Neural cell (in vitro differentiated cells): ENCODE data around the gene CABLES2. TPM values are rescaled to one million over a fixed set of nuclear protein-coding genes. Genes with fewer than 3 reads are reported as not detected.

Source experiments
- H2AFZ ChIP-seq: fragments of 200-600, 300-800 bp; sonication (generic), shearing (Covaris generic); 2 replicates; pipeline ENCODE4 v1.6.0; 2014; ENCODE audit warnings: low read depth, mild to moderate bottlenecking, antibody characterized with exemption, low read length, moderate library complexity
- H3F3A ChIP-seq: fragments of 200-600 bp; shearing (Covaris generic); 2 replicates; pipeline ENCODE4 v1.6.1; 2016; ENCODE audit warnings: mild to moderate bottlenecking, moderate library complexity, mixed read lengths, antibody characterized with exemption, low read length; ENCODE audit not compliant: insufficient read depth, poor library complexity, severe bottlenecking
- H3K27ac ChIP-seq: fragments of 200-600, 300-800 bp; sonication (generic), shearing (Covaris generic); 2 replicates; pipeline ENCODE4 v1.5.1; 2014; ENCODE audit warnings: mild to moderate bottlenecking, low read length, moderate library complexity
- H3K27me3 ChIP-seq: fragments of 300-800, 200-600 bp; sonication (generic), shearing (Covaris generic); 2 replicates; pipeline ENCODE4 v1.6.0; 2014; ENCODE audit warnings: mild to moderate bottlenecking, low read depth, low read length, moderate library complexity; ENCODE audit not compliant: insufficient read depth
- H3K36me3 ChIP-seq: fragments of 300-800, 200-600 bp; sonication (generic), shearing (Covaris generic); 2 replicates; pipeline ENCODE4 v1.5.1; 2014; ENCODE audit warnings: mild to moderate bottlenecking, antibody characterized with exemption, low read length, moderate library complexity; ENCODE audit not compliant: insufficient read depth
- H3K4me2 ChIP-seq: fragments of 300-800, 200-600 bp; sonication (generic), shearing (Covaris generic); 2 replicates; pipeline ENCODE4 v1.6.0; 2014; ENCODE audit warnings: mild to moderate bottlenecking, low read length
- H3K4me3 ChIP-seq: fragments of 300-800, 200-600 bp; sonication (generic), shearing (Covaris generic); 2 replicates; pipeline ENCODE4 v1.5.1; 2014; ENCODE audit warnings: mild to moderate bottlenecking, low read length, moderate library complexity
- H3K79me2 ChIP-seq: fragments of 200-600 bp; shearing (Covaris generic); replicated peaks from 2 replicates; pipeline ENCODE4 v1.6.0; 2014; ENCODE audit warnings: mild to moderate bottlenecking, low read length, moderate library complexity; ENCODE audit not compliant: insufficient read depth
- H3K9ac ChIP-seq: fragments of 300-800, 200-600 bp; sonication (generic), shearing (Covaris generic); 2 replicates; pipeline ENCODE4 v1.6.1; 2016; ENCODE audit warnings: mild to moderate bottlenecking, low read length, mixed read lengths
- H3K9me2 ChIP-seq: fragments of 200-600 bp; shearing (Covaris generic); 2 replicates; pipeline ENCODE4 v1.6.1; 2016; ENCODE audit warnings: mild to moderate bottlenecking, low read length, mixed read lengths; ENCODE audit not compliant: insufficient read depth
- H3K9me3 ChIP-seq: fragments of 200-600, 300-800 bp; sonication (generic), shearing (Covaris generic); 2 replicates; pipeline ENCODE4 v1.6.1; 2016; ENCODE audit warnings: mild to moderate bottlenecking, mixed run types, low read length, moderate library complexity, mixed read lengths
- H4K20me1 ChIP-seq: fragments of 200-600 bp; shearing (Covaris generic); 2 replicates; pipeline ENCODE4 v1.6.1; 2016; ENCODE audit warnings: mild to moderate bottlenecking, mixed run types; ENCODE audit not compliant: insufficient read depth
- EP300 ChIP-seq: fragments of 450-650 bp; conservative IDR thresholded peaks from 2 replicates; pipeline ENCODE4 v1.6.1; 2014; ENCODE audit warnings: antibody characterized with exemption, mild to moderate bottlenecking, moderate library complexity; ENCODE audit not compliant: poor library complexity, severe bottlenecking
- EZH2 ChIP-seq: fragments of 200-600, 300-800 bp; shearing (Covaris generic), sonication (generic); IDR thresholded peaks from 2 replicates; pipeline ENCODE4 v1.6.1; 2014; ENCODE audit warnings: antibody characterized with exemption, low read length, borderline replicate concordance, mild to moderate bottlenecking; ENCODE audit not compliant: insufficient read depth, poor library complexity, severe bottlenecking
- MXI1 ChIP-seq: fragments of 450-650 bp; conservative IDR thresholded peaks from 2 replicates; pipeline ENCODE4 v1.6.1; 2014; ENCODE audit warnings: antibody characterized with exemption, mild to moderate bottlenecking; ENCODE audit not compliant: poor library complexity, severe bottlenecking
- POLR2AphosphoS5 ChIP-seq: IDR thresholded peaks from 2 replicates; pipeline ENCODE4 v1.6.1; 2012
- RAD21 ChIP-seq: fragments of 450-650 bp; conservative IDR thresholded peaks from 2 replicates; pipeline ENCODE4 v1.6.1; 2014; ENCODE audit warnings: antibody characterized with exemption, mild to moderate bottlenecking, moderate library complexity
- SMC3 ChIP-seq: fragments of 450-650 bp; conservative IDR thresholded peaks from 2 replicates; pipeline ENCODE4 v1.6.1; 2014; ENCODE audit warnings: antibody characterized with exemption, mild to moderate bottlenecking, moderate library complexity; ENCODE audit not compliant: poor library complexity
- TAF1 ChIP-seq: IDR thresholded peaks from 2 replicates; pipeline ENCODE4 v1.6.1; 2012; ENCODE audit warnings: low read depth
- polyA plus RNA-seq: library from polyadenylated mRNA; depleted of rRNA; stranded (reverse); fragments of >200 nt; gene quantifications from 2 replicates; pipeline ENCODE4 v1.2.3, GENCODE V29; 2014
- TF ChIP-seq, protein P1 (sequence below): fragments of 450-650 bp; IDR thresholded peaks from 2 replicates; pipeline ENCODE4 v1.5.1; 2014; ENCODE audit warnings: antibody characterized with exemption, mild to moderate bottlenecking, moderate library complexity; ENCODE audit not compliant: poor library complexity, severe bottlenecking
- TF ChIP-seq, protein P2 (sequence below): IDR thresholded peaks from 2 replicates; pipeline ENCODE4 v1.6.1; 2012; ENCODE audit warnings: borderline replicate concordance

The CABLES2 gene
- polyA plus RNA-seq, 1 donor from 2014 or later = 8.3 TPM

DNA sequence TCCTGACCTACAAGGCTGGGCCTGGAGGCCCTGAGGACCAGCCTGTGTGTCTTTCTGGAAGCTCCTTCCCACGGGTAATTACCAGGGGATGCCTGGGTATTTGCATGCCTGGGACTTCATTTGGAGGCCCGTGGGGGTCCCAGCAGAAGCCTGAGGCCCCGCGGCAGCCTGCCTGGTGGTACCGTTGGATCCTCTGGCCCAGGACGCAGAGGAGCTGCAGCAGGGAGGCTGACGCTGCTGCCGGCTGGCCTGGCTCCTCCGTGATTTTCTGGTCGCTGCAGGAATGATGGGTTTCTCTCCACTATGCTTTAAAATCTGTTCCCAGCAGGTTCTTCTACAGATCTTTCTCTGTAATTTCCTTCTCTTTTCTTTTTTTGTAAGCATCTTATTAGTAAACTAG, 6.5 kb downstream of the CABLES2 start:
- Histone ChIP-seq H3K79me2 (no peaks in the 10 kb centered on the region), H3K4me2 (no peak overlapping the region), H3K9me3 (no peaks in the 10 kb centered on the region), H3K4me3 (no peak overlapping the region), H3K9me2 (no peaks in the 10 kb centered on the region), H2AFZ (no peak overlapping the region), H3F3A (no peaks in the 10 kb centered on the region), H3K27me3 (no peaks in the 10 kb centered on the region), H3K27ac (no peak overlapping the region), H3K9ac (no peak overlapping the region), H4K20me1 (no peaks in the 10 kb centered on the region), H3K36me3 (no peaks in the 10 kb centered on the region)
- TF ChIP-seq MXI1 = no peak
- TF ChIP-seq TAF1 = no peak

DNA sequence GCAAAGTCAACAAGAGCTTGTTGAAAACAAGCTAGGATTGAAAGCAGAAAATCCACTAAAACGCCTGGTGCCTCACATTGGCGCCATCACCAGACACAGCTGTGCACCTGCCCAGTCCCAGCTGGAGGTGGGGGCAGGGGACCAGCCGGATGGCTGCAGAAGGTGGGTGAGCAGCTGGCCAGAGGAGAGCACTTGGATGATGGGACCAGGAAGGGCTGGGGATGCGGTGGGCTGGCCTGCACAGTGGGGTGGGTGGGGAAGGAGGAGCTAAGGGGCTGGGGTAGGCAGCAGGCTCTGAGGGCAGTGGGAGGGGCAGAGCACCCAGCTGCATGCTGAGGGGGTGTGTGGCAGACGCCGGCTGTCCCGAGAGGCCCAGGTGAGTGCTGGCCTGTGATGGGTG, 7.1 kb downstream of the CABLES2 start:
- Histone ChIP-seq H3K9me2 (no peaks in the 10 kb centered on the region), H2AFZ (no peak overlapping the region), H3K79me2 (no peaks in the 10 kb centered on the region), H3K4me3 (no peak overlapping the region), H3F3A (no peaks in the 10 kb centered on the region), H3K27me3 (no peaks in the 10 kb centered on the region), H3K4me2 (no peak overlapping the region), H3K9ac (no peak overlapping the region), H3K9me3 (no peaks in the 10 kb centered on the region), H3K27ac (no peak overlapping the region), H4K20me1 (no peaks in the 10 kb centered on the region), H3K36me3 (no peaks in the 10 kb centered on the region)
- no peak for TF ChIP-seq EZH2
- no peak for TF ChIP-seq TAF1
- TF ChIP-seq SMC3 = no peak
- TF ChIP-seq, protein P1, sequence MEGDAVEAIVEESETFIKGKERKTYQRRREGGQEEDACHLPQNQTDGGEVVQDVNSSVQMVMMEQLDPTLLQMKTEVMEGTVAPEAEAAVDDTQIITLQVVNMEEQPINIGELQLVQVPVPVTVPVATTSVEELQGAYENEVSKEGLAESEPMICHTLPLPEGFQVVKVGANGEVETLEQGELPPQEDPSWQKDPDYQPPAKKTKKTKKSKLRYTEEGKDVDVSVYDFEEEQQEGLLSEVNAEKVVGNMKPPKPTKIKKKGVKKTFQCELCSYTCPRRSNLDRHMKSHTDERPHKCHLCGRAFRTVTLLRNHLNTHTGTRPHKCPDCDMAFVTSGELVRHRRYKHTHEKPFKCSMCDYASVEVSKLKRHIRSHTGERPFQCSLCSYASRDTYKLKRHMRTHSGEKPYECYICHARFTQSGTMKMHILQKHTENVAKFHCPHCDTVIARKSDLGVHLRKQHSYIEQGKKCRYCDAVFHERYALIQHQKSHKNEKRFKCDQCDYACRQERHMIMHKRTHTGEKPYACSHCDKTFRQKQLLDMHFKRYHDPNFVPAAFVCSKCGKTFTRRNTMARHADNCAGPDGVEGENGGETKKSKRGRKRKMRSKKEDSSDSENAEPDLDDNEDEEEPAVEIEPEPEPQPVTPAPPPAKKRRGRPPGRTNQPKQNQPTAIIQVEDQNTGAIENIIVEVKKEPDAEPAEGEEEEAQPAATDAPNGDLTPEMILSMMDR = no peak
- no peak for TF ChIP-seq MXI1
- TF ChIP-seq, protein P2, sequence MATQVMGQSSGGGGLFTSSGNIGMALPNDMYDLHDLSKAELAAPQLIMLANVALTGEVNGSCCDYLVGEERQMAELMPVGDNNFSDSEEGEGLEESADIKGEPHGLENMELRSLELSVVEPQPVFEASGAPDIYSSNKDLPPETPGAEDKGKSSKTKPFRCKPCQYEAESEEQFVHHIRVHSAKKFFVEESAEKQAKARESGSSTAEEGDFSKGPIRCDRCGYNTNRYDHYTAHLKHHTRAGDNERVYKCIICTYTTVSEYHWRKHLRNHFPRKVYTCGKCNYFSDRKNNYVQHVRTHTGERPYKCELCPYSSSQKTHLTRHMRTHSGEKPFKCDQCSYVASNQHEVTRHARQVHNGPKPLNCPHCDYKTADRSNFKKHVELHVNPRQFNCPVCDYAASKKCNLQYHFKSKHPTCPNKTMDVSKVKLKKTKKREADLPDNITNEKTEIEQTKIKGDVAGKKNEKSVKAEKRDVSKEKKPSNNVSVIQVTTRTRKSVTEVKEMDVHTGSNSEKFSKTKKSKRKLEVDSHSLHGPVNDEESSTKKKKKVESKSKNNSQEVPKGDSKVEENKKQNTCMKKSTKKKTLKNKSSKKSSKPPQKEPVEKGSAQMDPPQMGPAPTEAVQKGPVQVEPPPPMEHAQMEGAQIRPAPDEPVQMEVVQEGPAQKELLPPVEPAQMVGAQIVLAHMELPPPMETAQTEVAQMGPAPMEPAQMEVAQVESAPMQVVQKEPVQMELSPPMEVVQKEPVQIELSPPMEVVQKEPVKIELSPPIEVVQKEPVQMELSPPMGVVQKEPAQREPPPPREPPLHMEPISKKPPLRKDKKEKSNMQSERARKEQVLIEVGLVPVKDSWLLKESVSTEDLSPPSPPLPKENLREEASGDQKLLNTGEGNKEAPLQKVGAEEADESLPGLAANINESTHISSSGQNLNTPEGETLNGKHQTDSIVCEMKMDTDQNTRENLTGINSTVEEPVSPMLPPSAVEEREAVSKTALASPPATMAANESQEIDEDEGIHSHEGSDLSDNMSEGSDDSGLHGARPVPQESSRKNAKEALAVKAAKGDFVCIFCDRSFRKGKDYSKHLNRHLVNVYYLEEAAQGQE = no peak
- TF ChIP-seq POLR2AphosphoS5 = no peak
- no peak for TF ChIP-seq RAD21

GRCh38 chr20:62398120-62398821, 8.8 kb downstream of the CABLES2 start:
- Histone ChIP-seq H3F3A (no peaks in the 10 kb centered on the region), H2AFZ (no peak overlapping the region), H3K36me3 (no peaks in the 10 kb centered on the region), H3K27ac (no peak overlapping the region), H3K9me2 (no peaks in the 10 kb centered on the region), H3K4me2 (no peak overlapping the region), H3K9ac (no peak overlapping the region), H3K27me3 (no peaks in the 10 kb centered on the region), H3K4me3 (no peak overlapping the region), H3K79me2 (no peaks in the 10 kb centered on the region), H3K9me3 (no peaks in the 10 kb centered on the region), H4K20me1 (no peaks in the 10 kb centered on the region)
- TF ChIP-seq EZH2 (no peak), POLR2AphosphoS5 (no peak), SMC3 (no peak), EP300 (no peak), TAF1 (no peak), MXI1 (no peak)
- TF ChIP-seq, protein P1 = no peak
- TF ChIP-seq, protein P2 = no peak
